ENCODE measurements around the gene PIP4K2A. TPM values are rescaled to one million over a fixed set of nuclear protein-coding genes. Genes with fewer than 3 reads are reported as not detected.

PIP4K2A gene
- polyA plus RNA-seq, 2 donors = 4.0 to 6.1 TPM

DNA sequence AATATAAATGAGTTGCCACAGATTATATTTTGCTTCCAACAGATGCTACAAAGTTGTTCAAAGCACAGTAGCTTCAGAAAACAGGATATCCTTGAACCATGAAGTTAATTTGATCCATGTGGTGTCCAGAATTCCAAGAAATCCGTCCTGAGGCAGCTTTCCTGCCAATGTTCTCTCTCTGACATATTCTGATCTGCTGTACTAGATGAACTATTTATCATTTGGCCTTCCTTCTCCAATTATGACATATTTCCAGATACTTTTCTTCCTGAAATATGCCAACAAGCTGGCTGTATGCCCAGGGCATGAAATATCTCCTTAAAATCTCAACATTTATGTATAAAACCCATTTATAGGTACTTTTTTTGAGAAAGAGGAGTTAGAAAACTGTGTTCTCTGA is 227.9 kb downstream of the PIP4K2A start:
- no peak overlapping the region for H3K27ac ChIP-seq (ENCODE audit: low read depth in 2 of 2, low read length in 1 of 2)
- no peaks in the 10 kb centered on the region for H3K36me3 ChIP-seq (ENCODE audit: control insufficient read depth in 2 of 2, insufficient read depth in 2 of 2, low read length in 1 of 2)
- no peaks in the 10 kb centered on the region for H3K9me3 ChIP-seq (ENCODE audit: control insufficient read depth in 2 of 2, insufficient read depth in 1 of 2, low read depth in 1 of 2, low read length in 1 of 2)
- 45 to 61% methylated on average over 1 of the region's 1 CpG for WGBS, 2 donors
- no peaks in the 10 kb centered on the region for H3K4me1 ChIP-seq (ENCODE audit: control insufficient read depth in 2 of 2, insufficient read depth in 2 of 2, low read length in 1 of 2)
- H3K27me3 ChIP-seq (ENCODE audit: control insufficient read depth in 1 of 2, insufficient read depth in 2 of 2, low read length in 2 of 2) = no peaks in the 10 kb centered on the region
- no peak overlapping the region for H3K4me3 ChIP-seq (ENCODE audit: low read depth in 1 of 2, low read length in 2 of 2)

Other genes with a start within 250 kb of the PIP4K2A start
- gene ARMC3, start 213.5 kb upstream of the PIP4K2A start, polyA plus RNA-seq = under 1 TPM in 1 of 2 donors, not detected in 1; 0.04 TPM

Data from esophagus (tissue), 2 donors.